H9 (cell line): ENCODE measurements around the gene FGF11. TPM values are rescaled to one million over a fixed set of nuclear protein-coding genes. Genes with fewer than 3 reads are reported as not detected.

Experiments used
- DNase-seq: peaks from one replicate; pipeline ENCODE4 v3.0.0-alpha.2; 2017
- H2AFZ ChIP-seq: one replicate; pipeline ENCODE4 v1.6.1; 2013; ENCODE audit warnings: mild to moderate bottlenecking, low read length, control low read depth, moderate library complexity
- H2AK5ac ChIP-seq: 2 replicates; pipeline ENCODE4 v1.6.1; 2013; ENCODE audit warnings: low read length, control low read depth, mixed read lengths; ENCODE audit not compliant: insufficient read length
- H2BK120ac ChIP-seq: one replicate; pipeline ENCODE4 v1.6.1; 2013; ENCODE audit warnings: low read depth, mild to moderate bottlenecking, low read length, control low read depth, inconsistent platforms; ENCODE audit not compliant: poor library complexity, severe bottlenecking
- H2BK12ac ChIP-seq: 2 replicates; pipeline ENCODE4 v1.6.1; 2013; ENCODE audit warnings: low read length, control low read depth, mixed read lengths, low read depth; ENCODE audit not compliant: insufficient read length
- H2BK15ac ChIP-seq: 2 replicates; pipeline ENCODE4 v1.6.1; 2013; ENCODE audit warnings: low read depth, low read length, control low read depth
- H2BK20ac ChIP-seq: one replicate; pipeline ENCODE4 v1.6.1; 2013; ENCODE audit warnings: low read depth, mild to moderate bottlenecking, low read length, control low read depth, inconsistent platforms; ENCODE audit not compliant: poor library complexity, severe bottlenecking
- H2BK5ac ChIP-seq: 2 replicates; pipeline ENCODE4 v1.6.1; 2013; ENCODE audit warnings: low read length, control low read depth, mixed read lengths; ENCODE audit not compliant: insufficient read length
- H3K14ac ChIP-seq: 2 replicates; pipeline ENCODE4 v1.6.1; 2013; ENCODE audit warnings: low read length, control low read depth; ENCODE audit not compliant: insufficient read depth
- H3K18ac ChIP-seq: 2 replicates; pipeline ENCODE4 v1.6.1; 2013; ENCODE audit warnings: low read depth, mild to moderate bottlenecking, mixed read lengths, low read length, control low read depth; ENCODE audit not compliant: insufficient read length
- H3K23ac ChIP-seq: 2 replicates; pipeline ENCODE4 v1.6.1; 2013; ENCODE audit warnings: low read length, control low read depth, mixed read lengths, low read depth; ENCODE audit not compliant: insufficient read length
- H3K23me2 ChIP-seq: 2 replicates; pipeline ENCODE4 v1.6.1; 2013; ENCODE audit warnings: low read depth, mild to moderate bottlenecking, mixed read lengths, low read length, control low read depth; ENCODE audit not compliant: insufficient read length, poor library complexity, severe bottlenecking
- H3K27ac ChIP-seq: 2 replicates; pipeline ENCODE4 v1.5.1; 2013; ENCODE audit warnings: low read length, control low read depth, mixed read lengths, low read depth; ENCODE audit not compliant: insufficient read length
- H3K27me3 ChIP-seq: 2 replicates; pipeline ENCODE4 v1.6.1; 2013; ENCODE audit warnings: low read length, control low read depth, inconsistent platforms; ENCODE audit not compliant: insufficient read depth
- H3K4ac ChIP-seq: 2 replicates; pipeline ENCODE4 v1.6.1; 2013; ENCODE audit warnings: low read depth, mild to moderate bottlenecking, control low read depth, inconsistent platforms, low read length, moderate library complexity
- H3K4me1 ChIP-seq: 2 replicates; pipeline ENCODE4 v1.6.1; 2013; ENCODE audit warnings: low read length, control low read depth, inconsistent platforms; ENCODE audit not compliant: insufficient read depth
- H3K4me2 ChIP-seq: 2 replicates; pipeline ENCODE4 v1.6.1; 2013; ENCODE audit warnings: low read length, control low read depth, mixed read lengths; ENCODE audit not compliant: insufficient read length, insufficient read depth
- H3K56ac ChIP-seq: 2 replicates; pipeline ENCODE4 v1.6.1; 2013; ENCODE audit warnings: low read depth, mild to moderate bottlenecking, mixed read lengths, low read length, control low read depth; ENCODE audit not compliant: insufficient read length
- H3K79me1 ChIP-seq: 2 replicates; pipeline ENCODE4 v1.6.1; 2013; ENCODE audit warnings: low read depth, mild to moderate bottlenecking, moderate library complexity, low read length, control low read depth, inconsistent platforms; ENCODE audit not compliant: insufficient read depth, poor library complexity, severe bottlenecking
- H3K79me2 ChIP-seq: 2 replicates; pipeline ENCODE4 v1.6.1; 2013; ENCODE audit warnings: low read length, control low read depth, inconsistent platforms; ENCODE audit not compliant: insufficient read depth
- H3K9ac ChIP-seq: 2 replicates; pipeline ENCODE4 v1.6.1; 2013; ENCODE audit warnings: low read length, control low read depth, mixed read lengths; ENCODE audit not compliant: insufficient read length; ENCODE audit errors: extremely low read depth
- H3K9me3 ChIP-seq: one replicate; pipeline ENCODE4 v1.6.1; 2013; ENCODE audit warnings: low read depth, low read length, inconsistent platforms; ENCODE audit not compliant: control insufficient read depth
- H3T11ph ChIP-seq: one replicate; pipeline ENCODE4 v1.6.1; 2013; ENCODE audit warnings: mild to moderate bottlenecking, low read length, control low read depth, inconsistent platforms
- H4K20me1 ChIP-seq: one replicate; pipeline ENCODE4 v1.6.1; 2013; ENCODE audit not compliant: control insufficient read depth, insufficient read length, insufficient read depth
- H4K5ac ChIP-seq: 2 replicates; pipeline ENCODE4 v1.6.1; 2013; ENCODE audit warnings: low read depth, mild to moderate bottlenecking, mixed read lengths, low read length, control low read depth; ENCODE audit not compliant: insufficient read length
- H4K8ac ChIP-seq: replicated peaks from 2 replicates; pipeline ENCODE4 v1.6.1; 2013; ENCODE audit warnings: low read length, control low read depth, mixed read lengths, low read depth; ENCODE audit not compliant: insufficient read length
- H4K91ac ChIP-seq: 2 replicates; pipeline ENCODE4 v1.6.1; 2013; ENCODE audit warnings: low read depth, mild to moderate bottlenecking, moderate library complexity, mixed read lengths, low read length, control low read depth; ENCODE audit not compliant: insufficient read length
- H3K27ac Mint-ChIP-seq, 3 experiments: 2 replicates in 2 of 3; 3 replicates in 1 of 3; pipeline ENCODE4 v1.8.0; 2020 to 2021; ENCODE audit warnings: mixed read lengths in 3 of 3, mild to moderate bottlenecking in 1 of 3, moderate library complexity in 1 of 3
- H3K27me3 Mint-ChIP-seq: 2 replicates; pipeline ENCODE4 v1.8.0; 2021; ENCODE audit warnings: low read depth, mild to moderate bottlenecking, moderate library complexity, mixed read lengths
- H3K36me3 Mint-ChIP-seq, 3 experiments: 2 replicates in 2 of 3; 3 replicates in 1 of 3; pipeline ENCODE4 v1.8.0; 2020 to 2021; ENCODE audit warnings: low read depth in 3 of 3, mixed read lengths in 3 of 3; ENCODE audit not compliant: insufficient read depth in 1 of 3
- H3K4me1 Mint-ChIP-seq, 2 experiments: 2 replicates each; pipeline ENCODE4 v1.8.0; 2020; ENCODE audit warnings: mixed read lengths in 2 of 2
- H3K4me3 Mint-ChIP-seq, 2 experiments: 2 replicates in 1 of 2; 3 replicates in 1 of 2; pipeline ENCODE4 v1.8.0; 2020 to 2021; ENCODE audit warnings: mild to moderate bottlenecking in 2 of 2, mixed read lengths in 2 of 2, moderate library complexity in 1 of 2
- H3K9me3 Mint-ChIP-seq, 2 experiments: 2 replicates in 1 of 2; 3 replicates in 1 of 2; pipeline ENCODE4 v1.8.0; 2020; ENCODE audit warnings: mild to moderate bottlenecking in 2 of 2, mixed read lengths in 2 of 2, moderate library complexity in 1 of 2
- CTCF ChIP-seq: fragments of 200-600 bp; sonication (generic); conservative IDR thresholded peaks from 3 replicates; pipeline ENCODE4 v1.8.0; 2021; ENCODE audit warnings: antibody characterized with exemption, mild to moderate bottlenecking
- WGBS: extraction: QIAGEN DNeasy Blood & Tissue Kit; methylation state at CpG from one replicate; pipeline ENCODE4 v1.1.7; 2013; ENCODE audit warnings: missing lambda C conversion rate, low lambda C conversion rate, mixed read lengths; ENCODE audit not compliant: insufficient read length; ENCODE audit errors: extremely low coverage; 5-methylcytosine and 5-hydroxymethylcytosine counted together
- total RNA-seq: library from RNA; stranded (reverse); gene quantifications from 2 replicates; pipeline ENCODE4 v1.2.1, GENCODE V29; 2021

FGF11 gene
- total RNA-seq, 1 experiment from 2014 or later, result 15.2 TPM

GRCh38 chr17:7490144-7490543 lies 50.8 kb downstream of the FGF11 start:
- Mint-ChIP-seq H3K27ac (no peak overlapping the region; a peak in 1 of 7 replicates), H3K36me3 (peaks cover 27 to 67% (median 44%) of the 10 kb centered on the region in 3 experiments), H3K4me1 (peaks cover 33 to 34% of the 10 kb centered on the region in 2 experiments), H3K27me3 (no peaks in the 10 kb centered on the region), H3K4me3 (no peak overlapping the region), H3K9me3 (no peaks in the 10 kb centered on the region)
- DNase-seq, result no peak
- no peak overlapping the region for H3K14ac ChIP-seq
- H4K8ac ChIP-seq, result no peak overlapping the region
- TF ChIP-seq CTCF, result no peak
- no peak overlapping the region for H2BK15ac ChIP-seq
- no peak overlapping the region for H3K23ac ChIP-seq
- no peak overlapping the region for H2BK12ac ChIP-seq
- H4K91ac ChIP-seq, result no peak overlapping the region
- H3K23me2 ChIP-seq, result peaks cover 4% of the 10 kb centered on the region
- peaks cover 14% of the 10 kb centered on the region for H3K79me1 ChIP-seq
- H3T11ph ChIP-seq, result no peak overlapping the region
- H3K4me1 ChIP-seq, result no peaks in the 10 kb centered on the region; the same call in 1 of the 2 replicates
- H2BK20ac ChIP-seq, result no peak overlapping the region
- no peak overlapping the region for H3K4ac ChIP-seq
- no peak overlapping the region for H3K9ac ChIP-seq
- no peak overlapping the region for H3K18ac ChIP-seq
- H3K79me2 ChIP-seq, result peaks cover 69% of the 10 kb centered on the region
- H2AFZ ChIP-seq, result no peak overlapping the region
- H4K20me1 ChIP-seq, result peaks cover 2% of the 10 kb centered on the region
- H3K27ac ChIP-seq, result no peak overlapping the region
- 100% methylated on average over 1 of the region's 8 CpGs for WGBS
- H3K9me3 ChIP-seq, result no peaks in the 10 kb centered on the region
- H2BK5ac ChIP-seq, result no peak overlapping the region
- no peak overlapping the region for H4K5ac ChIP-seq
- no peak overlapping the region for H2AK5ac ChIP-seq
- H3K56ac ChIP-seq, result no peak overlapping the region
- H3K4me2 ChIP-seq, result no peak overlapping the region
- no peaks in the 10 kb centered on the region for H3K27me3 ChIP-seq
- no peak overlapping the region for H2BK120ac ChIP-seq
